ENCODE results near the gene SDF4.

SDF4 gene

DNA sequence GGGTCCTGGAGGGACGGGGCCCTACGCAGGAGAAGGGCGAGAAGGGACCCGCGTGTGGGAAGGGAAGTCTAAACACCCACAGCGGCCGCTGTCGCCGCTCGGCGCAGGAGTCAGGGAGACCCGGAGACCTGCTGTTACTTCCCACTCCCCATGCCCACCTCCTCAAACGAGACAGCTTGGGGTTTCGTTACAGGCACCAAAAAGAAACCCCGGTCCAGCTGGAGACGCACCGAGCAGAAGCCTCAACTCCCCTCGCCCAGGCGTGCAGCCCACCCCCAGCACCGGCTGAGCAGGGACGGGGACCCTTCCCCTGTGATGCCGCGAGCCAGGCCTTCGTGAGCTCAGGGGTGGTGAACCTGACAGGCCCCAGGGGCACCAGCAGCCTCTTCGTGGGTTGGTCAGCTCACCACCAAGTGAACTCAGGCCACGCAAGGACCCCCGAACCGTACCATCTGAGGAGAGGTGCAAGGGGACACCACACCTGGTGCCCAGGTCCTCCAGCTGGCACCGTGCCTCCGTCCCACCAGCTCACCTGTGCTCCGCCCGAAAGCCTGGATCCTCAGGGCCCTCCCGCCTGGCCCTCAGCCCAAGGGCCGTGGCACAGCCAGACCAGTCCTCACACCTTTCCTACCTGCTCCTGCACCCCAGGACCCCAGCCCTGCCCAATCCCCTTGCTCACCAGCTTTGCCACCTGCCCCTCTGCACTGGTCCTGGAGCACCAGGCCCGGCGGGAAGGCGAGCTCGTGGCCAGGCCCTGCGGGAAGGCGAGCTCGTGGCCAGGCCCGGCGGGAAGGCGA, 5.0 kb downstream of the SDF4 start:
- in situ Hi-C loops (cut with HindIII; ENCODE audit: low pct_unique_long_range_greater_than_20kb, low sequenced_read_pairs): no loop called here
- DNase-seq (ENCODE audit: low read depth in 1 of 2, low spot score in 1 of 2): no peak
- no peak for TF ChIP-seq JUND (IDR thresholded peaks at IDR 0.05; ENCODE audit: low read depth)

DNA sequence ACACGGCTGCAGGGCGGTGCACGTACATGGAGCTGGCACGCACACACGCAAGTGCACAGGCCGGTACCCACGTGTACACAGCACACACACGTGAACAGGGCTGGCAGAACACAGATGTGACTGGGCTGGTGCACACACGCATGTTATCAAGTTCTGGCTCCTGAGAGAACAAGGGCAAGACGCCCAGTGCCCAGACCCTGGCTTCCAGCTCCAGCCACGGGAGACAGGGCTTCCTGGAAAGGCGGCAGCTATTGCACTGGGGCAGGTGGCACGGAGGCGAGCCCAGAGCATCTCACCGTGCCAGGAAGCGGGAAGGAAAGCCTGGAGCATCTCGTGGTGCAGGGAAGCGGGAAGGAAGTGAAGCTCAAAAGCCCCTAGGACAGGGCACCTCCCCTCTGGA, 5.9 kb downstream of the SDF4 start:
- in situ Hi-C loops (cut with HindIII; ENCODE audit: low pct_unique_long_range_greater_than_20kb, low sequenced_read_pairs): no loop called here
- DNase-seq (ENCODE audit: low read depth in 1 of 2, low spot score in 1 of 2): no peak

DNA sequence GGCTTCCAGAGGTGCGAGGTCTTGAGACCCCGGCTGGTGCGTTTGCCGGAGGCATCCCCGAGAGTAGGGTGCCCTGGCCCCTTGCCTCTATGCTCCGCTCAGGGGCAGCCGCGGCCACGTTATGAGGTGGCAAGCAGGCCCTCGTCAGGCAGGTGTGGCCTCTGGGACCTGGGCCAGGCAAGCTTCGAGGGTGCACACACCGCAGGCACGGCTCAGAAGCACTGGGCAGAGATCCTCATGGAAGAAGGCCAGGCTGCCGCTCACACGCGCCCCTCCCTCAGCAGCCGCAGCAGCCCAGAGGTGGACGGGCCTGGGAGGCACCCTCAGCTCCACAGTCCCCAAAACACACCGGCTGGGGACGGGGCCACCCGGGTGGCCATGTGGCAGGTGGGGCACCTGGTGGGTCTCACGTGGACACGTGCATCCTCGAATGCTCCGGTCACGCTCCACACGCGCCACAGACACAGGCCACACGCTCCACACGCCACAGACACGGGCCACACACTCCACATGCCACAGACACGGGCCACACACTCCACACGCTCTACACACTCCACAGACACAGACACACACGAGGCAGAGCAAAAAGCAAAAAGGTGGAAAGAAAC, 6.5 kb downstream of the SDF4 start:
- DNase-seq (ENCODE audit: low read depth in 1 of 2, low spot score in 1 of 2): no peak
- TF ChIP-seq JUND (IDR thresholded peaks at IDR 0.05; ENCODE audit: low read depth): no peak
- in situ Hi-C loops (cut with HindIII; ENCODE audit: low pct_unique_long_range_greater_than_20kb, low sequenced_read_pairs): no loop called here

More for the DNA sequence above, 5.9 kb downstream of the SDF4 start:
- no peak for TF ChIP-seq JUND (IDR thresholded peaks at IDR 0.05; ENCODE audit: low read depth)

DNA sequence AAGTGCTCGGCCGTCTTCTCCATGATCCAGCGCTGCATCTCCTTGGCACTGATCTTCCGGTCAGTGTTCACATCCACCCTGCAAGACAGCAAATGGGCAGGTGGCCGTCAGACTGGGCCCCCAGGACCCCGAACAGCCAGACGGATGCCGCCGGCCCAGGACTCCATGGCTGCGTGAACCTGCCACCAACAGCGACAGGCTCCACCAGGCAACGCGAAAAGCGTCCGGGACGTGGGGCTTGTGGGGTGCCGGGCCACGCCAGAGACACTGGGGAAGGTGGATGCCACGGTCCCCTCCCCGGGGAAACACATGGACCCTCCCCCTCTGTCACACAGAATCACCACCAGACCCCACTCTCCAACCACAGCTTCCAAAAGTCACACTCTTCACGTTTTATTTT, 7.9 kb downstream of the SDF4 start:
- in situ Hi-C loops (cut with HindIII; ENCODE audit: low pct_unique_long_range_greater_than_20kb, low sequenced_read_pairs): no loop called here
- no peak for DNase-seq (ENCODE audit: low read depth in 1 of 2, low spot score in 1 of 2)
- TF ChIP-seq JUND (IDR thresholded peaks at IDR 0.05; ENCODE audit: low read depth): no peak

DNA sequence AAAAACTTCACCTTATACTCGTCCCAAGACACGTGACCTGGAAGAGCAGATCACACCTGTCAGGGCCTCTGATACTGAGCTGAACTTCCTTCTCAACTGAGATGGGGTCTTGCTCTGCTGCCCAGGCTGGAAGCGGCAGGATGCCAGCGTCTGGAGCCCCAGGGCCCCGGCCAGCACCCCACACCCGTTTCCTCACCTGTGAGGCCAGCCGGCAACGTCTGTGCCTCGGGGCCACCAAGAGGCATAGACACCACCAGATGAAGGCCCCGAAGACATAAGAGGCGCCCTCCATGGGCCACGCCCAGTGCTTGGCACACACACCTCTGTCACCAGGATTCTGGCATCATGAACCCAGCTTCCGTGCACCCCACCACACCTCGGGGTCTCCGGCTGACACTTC, 8.5 kb downstream of the SDF4 start:
- in situ Hi-C loops (cut with HindIII; ENCODE audit: low pct_unique_long_range_greater_than_20kb, low sequenced_read_pairs): no loop called here
- TF ChIP-seq JUND (IDR thresholded peaks at IDR 0.05; ENCODE audit: low read depth): no peak
- no peak for DNase-seq (ENCODE audit: low read depth in 1 of 2, low spot score in 1 of 2)

DNA sequence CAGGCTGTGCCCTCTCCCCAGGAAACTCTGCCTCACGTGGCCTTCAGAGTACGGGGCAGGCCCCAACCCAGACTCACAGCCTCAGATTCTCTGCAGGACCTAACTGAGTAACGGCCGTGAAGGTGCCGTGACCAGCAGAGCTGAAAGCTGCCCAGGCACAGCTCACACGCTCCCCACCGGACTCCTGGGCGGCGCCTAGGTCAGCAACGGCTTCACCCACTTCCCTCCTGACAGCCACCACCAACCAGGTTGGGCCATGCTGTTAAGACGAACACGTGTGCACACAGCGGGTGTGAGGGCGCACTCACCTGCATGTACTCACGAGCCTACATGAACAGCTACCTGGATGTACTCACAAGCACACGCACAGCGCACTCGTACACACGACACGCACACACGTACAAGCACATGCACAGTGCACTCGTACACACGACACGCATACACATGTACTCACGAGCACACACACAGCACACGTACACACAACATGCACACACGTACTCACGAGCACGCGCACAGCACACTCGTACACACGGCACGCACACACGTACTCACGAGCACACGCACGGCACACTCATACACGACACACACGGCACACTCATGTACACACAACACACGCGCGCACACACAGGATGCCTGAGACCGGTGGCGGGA, 9.1 kb downstream of the SDF4 start:
- DNase-seq (ENCODE audit: low read depth in 1 of 2, low spot score in 1 of 2): no peak
- TF ChIP-seq JUND (IDR thresholded peaks at IDR 0.05; ENCODE audit: low read depth): no peak
- in situ Hi-C loops (cut with HindIII; ENCODE audit: low pct_unique_long_range_greater_than_20kb, low sequenced_read_pairs): no loop called here

DNA sequence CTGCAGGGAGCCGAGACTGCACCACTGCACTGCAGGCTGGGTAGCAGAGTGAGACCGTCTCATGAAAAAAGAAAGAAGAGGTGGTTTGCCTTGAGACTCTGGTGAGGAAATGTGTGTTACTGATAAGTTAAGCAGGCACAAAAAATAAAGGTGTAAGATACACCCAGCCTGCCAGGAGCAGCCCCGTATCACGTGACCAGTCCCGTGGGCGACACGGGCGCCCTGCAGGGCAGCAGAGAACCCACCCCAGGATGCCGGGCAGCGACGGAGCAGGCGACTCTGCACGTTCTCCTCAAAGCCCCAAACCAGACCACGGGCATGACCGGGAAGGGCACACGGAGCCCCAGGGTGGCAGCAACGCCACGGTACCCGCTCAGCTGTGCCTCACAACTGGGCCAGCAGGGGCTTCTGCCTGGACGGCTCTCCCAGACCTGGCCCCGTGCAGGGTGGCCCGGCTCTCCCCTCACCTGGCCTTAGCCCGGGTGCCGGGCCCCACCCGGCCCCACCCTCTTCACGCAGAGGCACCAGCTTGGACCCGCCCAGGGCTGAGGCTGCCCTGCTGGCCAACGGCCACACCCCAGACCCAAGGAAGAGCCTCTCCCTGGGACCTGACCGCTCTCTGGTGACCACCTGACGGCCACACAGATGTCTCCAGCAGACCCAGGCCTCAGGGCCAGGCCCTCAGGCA, 9.8 kb downstream of the SDF4 start:
- no peak for DNase-seq (ENCODE audit: low read depth in 1 of 2, low spot score in 1 of 2)
- no peak for TF ChIP-seq JUND (IDR thresholded peaks at IDR 0.05; ENCODE audit: low read depth)
- in situ Hi-C loops (cut with HindIII; ENCODE audit: low pct_unique_long_range_greater_than_20kb, low sequenced_read_pairs): no loop called here

DNA sequence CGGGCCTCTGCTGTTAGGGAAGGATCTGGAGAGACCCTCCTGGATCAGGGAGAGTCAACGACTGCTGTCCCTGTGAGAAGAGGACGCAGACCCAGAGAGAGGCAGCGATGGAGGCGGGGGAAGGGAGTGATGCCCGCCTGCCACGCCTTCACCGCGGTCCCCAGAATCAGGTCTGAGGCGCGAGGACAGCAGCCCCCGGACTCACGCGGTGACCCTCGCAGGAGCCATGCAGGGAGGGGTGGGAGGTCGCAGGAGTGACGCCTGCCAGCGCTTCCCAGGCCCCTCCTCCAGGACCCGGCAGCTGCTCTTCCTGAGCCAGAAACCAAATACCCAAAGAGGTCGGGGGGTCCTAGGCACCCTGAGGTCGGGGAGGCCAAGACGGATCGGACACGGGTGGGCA, 11.6 kb downstream of the SDF4 start:
- TF ChIP-seq JUND (IDR thresholded peaks at IDR 0.05; ENCODE audit: low read depth): no peak
- in situ Hi-C loops (cut with HindIII; ENCODE audit: low pct_unique_long_range_greater_than_20kb, low sequenced_read_pairs): no loop called here
- DNase-seq (ENCODE audit: low read depth in 1 of 2, low spot score in 1 of 2): no peak

DNA sequence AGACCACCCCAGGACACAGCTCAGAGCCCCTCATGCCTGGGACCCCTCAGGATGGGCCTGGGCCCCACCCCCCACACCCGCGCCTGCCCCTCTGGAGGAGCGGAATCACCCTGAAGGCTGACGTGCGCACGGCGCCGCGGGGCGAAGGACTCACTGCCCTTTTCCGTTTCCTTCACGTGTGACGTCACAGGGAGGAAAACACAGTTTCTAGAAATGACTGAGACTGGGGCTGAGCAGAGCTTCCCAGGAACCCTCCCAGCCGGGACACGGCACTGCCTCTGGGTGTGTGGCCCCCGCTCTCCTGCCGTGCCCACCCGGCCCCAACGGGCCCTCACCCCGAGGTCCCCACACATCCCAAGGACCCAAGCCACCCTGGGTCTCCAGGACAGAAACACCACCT, 12.5 kb downstream of the SDF4 start:
- TF ChIP-seq JUND (IDR thresholded peaks at IDR 0.05; ENCODE audit: low read depth): no peak
- in situ Hi-C loops (cut with HindIII; ENCODE audit: low pct_unique_long_range_greater_than_20kb, low sequenced_read_pairs): no loop called here
- no peak for DNase-seq (ENCODE audit: low read depth in 1 of 2, low spot score in 1 of 2)

DNA sequence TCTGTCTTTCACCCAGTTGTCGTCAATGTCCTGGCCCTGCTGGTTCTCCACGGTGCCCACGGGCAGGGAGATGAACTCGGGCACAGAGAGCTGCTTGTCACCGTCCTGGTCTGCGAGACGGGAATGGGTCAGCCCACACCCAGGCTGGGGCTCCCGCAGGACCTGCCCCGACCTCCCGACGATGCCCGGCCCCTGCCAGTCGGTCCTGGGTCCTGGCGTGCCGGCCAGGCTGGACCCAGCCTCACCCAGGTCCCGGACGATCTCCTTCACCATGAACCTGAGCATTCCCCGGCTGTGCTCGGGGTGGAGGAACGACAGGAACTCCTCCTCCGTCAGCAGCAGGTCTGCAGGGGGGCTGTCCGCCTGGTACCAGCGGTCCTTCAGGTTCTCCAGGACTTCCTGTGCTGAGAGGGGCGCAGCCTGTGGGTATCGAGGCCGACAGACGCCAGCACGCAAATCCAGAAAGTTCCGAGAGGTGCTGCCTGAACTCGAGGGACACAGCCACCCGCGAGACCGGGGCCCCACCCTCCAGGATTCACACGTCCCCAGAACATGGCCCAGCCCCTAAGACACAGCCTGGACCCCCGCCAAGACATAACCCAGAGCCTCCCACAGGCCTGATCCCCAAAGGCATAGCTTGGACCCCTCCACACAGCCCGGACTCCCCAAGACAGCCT, 13.1 kb downstream of the SDF4 start:
- no peak for TF ChIP-seq JUND (IDR thresholded peaks at IDR 0.05; ENCODE audit: low read depth)
- in situ Hi-C loops (cut with HindIII; ENCODE audit: low pct_unique_long_range_greater_than_20kb, low sequenced_read_pairs): no loop called here
- DNase-seq (ENCODE audit: low read depth in 1 of 2, low spot score in 1 of 2): no peak

DNA sequence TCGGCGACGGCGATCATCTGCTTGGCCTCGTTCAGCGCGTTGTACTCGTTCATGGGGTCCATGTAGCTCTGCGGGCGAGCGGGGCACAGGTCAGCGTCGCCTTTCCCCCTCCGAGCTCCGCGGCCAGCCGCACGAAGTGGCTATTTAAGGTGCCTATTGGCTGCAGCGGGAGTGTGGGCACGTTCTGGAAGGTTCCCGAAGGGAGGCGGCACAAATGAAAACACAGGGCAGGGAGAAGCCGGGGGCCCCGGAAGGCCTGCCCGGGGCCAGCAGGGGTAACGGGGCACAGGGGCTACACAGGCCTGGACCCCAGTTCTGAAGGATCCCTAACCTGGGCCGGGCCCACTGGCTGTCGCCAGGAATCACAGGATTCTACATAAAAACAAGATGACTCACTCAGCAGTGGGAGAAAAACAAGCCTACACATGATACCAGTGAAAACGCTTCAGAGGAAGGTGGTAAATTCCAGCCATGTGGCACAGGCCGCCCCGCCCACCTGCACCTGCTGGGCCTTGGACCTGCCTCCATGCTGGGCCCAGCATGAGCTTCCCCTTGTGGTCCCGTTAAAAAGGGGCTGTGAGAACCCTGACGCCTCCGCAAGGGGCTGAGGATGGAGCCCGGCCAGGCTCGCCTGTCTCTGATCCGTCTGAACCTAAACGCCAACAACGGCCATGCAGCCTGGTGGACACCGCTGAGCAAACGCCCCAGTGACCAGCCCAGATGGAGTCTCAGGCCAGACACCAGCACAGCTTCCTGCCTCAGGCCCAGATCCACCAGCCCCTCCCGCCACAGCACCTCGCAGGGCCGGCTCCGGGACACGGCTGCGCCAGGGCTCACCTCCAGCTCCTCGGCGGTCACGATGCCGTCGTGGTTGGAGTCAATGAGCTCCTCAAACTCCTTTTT, 13.9 kb downstream of the SDF4 start:
- no peak for TF ChIP-seq JUND (IDR thresholded peaks at IDR 0.05; ENCODE audit: low read depth)
- no peak for DNase-seq (ENCODE audit: low read depth in 1 of 2, low spot score in 1 of 2)
- in situ Hi-C loops (cut with HindIII; ENCODE audit: low pct_unique_long_range_greater_than_20kb, low sequenced_read_pairs): no loop called here
